Measurements from ENCODE around the gene CDKAL1.

GRCh38 chr6:20575704-20576451, 41.6 kb downstream of the CDKAL1 start:
- TF ChIP-seq CTCF (IDR thresholded peaks at IDR 0.05; ENCODE audit: borderline replicate concordance, extremely low read depth, low read length, poor library complexity, severe bottlenecking), result no peak
- no peak for TF ChIP-seq EZH2 (IDR thresholded peaks at IDR 0.05; ENCODE audit: borderline replicate concordance, low read depth, low read length, severe bottlenecking)

Data from DND-41 (cell line).